Psoas muscle (tissue), 8 donors: ENCODE measurements around the gene CGB5. TPM values are rescaled to one million over a fixed set of nuclear protein-coding genes. Genes with fewer than 3 reads are reported as not detected.
"Not testable (repeated sequence)": the region's sequence is repeated elsewhere in the genome, so short reads cannot be mapped to it uniquely, and the experiment has no call there.

Source experiments
- ATAC-seq, 4 donors: fragments of 200-7000 bp; cut with Tn5 transposase; one replicate each; pipeline ENCODE4 v1.9.1; 2020; ENCODE audit warnings: moderate library complexity in 3 of 4, mild to moderate bottlenecking in 2 of 4
- DNase-seq, 2 donors: peaks; one replicate each; pipeline ENCODE4 v3.0.0-alpha.2; 2020
- H3K27ac ChIP-seq: fragments of 200-600 bp; one replicate; pipeline ENCODE4 v1.8.0; 2022
- H3K27me3 ChIP-seq, 3 donors: fragments of 200-600 bp in 1 of 3; one replicate each; pipeline versions ENCODE4 v1.6.1 to v1.8.0; 2013 to 2022; ENCODE audit warnings: low read length in 2 of 3, mild to moderate bottlenecking in 2 of 3, moderate library complexity in 1 of 3; ENCODE audit not compliant: insufficient read depth in 3 of 3
- H3K36me3 ChIP-seq, 2 donors: fragments of 200-600 bp in 1 of 2; one replicate each; pipeline versions ENCODE4 v1.6.1 to v1.8.0; 2013 to 2022; ENCODE audit warnings: low read depth in 1 of 2, mild to moderate bottlenecking in 1 of 2, moderate library complexity in 1 of 2; ENCODE audit not compliant: insufficient read depth in 1 of 2
- H3K4me1 ChIP-seq: fragments of 200-600 bp; one replicate; pipeline ENCODE4 v1.8.0; 2022
- H3K4me3 ChIP-seq: fragments of 200-600 bp; one replicate; pipeline ENCODE4 v1.8.0; 2022; ENCODE audit warnings: mild to moderate bottlenecking
- H3K9me3 ChIP-seq: fragments of 200-600 bp; one replicate; pipeline ENCODE4 v1.8.0; 2022
- WGBS, 3 donors: extraction: QIAGEN DNeasy Blood & Tissue Kit; methylation state at CpG; one replicate each; pipeline versions ENCODE4 v1.1.6 to v1.1.7; 2013; 5-methylcytosine and 5-hydroxymethylcytosine counted together
- intact Hi-C, 2 donors: fragments of 100-400 bp; cut with DNase I; formaldehyde crosslinking; loops; one replicate each; pipeline versions ENCODE4 v1.11.0 to v1.14.2; 2022
- polyA plus RNA-seq, 3 donors: library from polyadenylated mRNA; stranded (reverse); fragments of 200-250 nt; gene quantifications; one replicate each; pipeline ENCODE4 v1.2.3, GENCODE V29; 2013
- total RNA-seq, 4 donors: library from RNA; stranded (reverse); fragmentation: NEBNext Ultra II Directional in 2 of 4; extraction: Animal tissue kit (Norgen Biotek cat#: 25700) in 2 of 4; gene quantifications; one replicate each; pipeline versions ENCODE4 v1.2.1 to v1.2.4, GENCODE V29; 2021 to 2023
- TF ChIP-seq, protein P1 (sequence below): fragments of 200-600 bp; IDR thresholded peaks from one replicate; pipeline ENCODE4 v1.8.0; 2022; ENCODE audit warnings: antibody characterized with exemption
- donor health status: healthy with polysubstance abuse.
- donor health status: DM: no; HTN: no; CAD: no; lungs with moderate emphysema.
- donor health status: Bipolar disorder and iron deficiency.
- donor health status: healthy.
- donor health status: DM: yes; HTN: yes; CAD: no.
- donor health status: DM: no; HTN: no; CAD: no.
- donor health status: DM: no; HTN: no; CAD: no.
- donor health status: DM: yes; HTN: yes; CAD: no.

Gene CGB5
- total and polyA plus RNA-seq, 7 donors: 0.06 TPM; not detected in 6

DNA sequence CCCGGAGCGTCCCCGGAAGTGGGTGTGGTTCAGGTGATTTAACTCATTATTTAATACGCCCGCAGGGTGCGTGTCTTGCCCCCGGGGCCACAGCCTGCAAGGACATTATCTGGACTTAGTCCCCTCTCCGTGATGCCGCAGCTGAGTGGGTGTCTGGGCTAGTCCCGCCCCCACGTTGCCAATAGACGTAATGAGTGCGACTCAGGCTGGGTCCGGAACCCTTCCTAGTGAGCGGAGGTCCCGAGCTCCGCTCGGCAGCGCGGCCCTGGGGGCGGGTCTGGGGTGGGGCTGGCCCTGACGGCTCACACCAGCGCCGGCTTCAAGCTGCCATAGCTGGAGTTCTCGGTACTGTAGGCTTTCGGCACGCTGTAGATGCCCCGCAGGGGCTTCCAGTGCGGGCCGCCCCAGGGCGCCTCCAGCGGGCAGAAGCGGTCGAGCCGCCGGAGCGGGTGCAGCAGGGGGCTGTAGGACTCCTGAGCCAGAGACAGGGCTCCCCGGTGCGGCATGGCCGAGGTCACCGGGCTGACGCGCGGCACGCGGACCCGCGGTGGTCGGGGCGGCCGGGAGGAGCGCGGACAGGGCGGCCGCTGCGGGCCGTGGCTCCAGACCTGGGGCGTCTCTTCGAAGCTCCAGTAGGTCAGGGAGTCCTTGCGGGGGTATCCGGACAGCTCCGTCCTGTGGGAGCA, 25.8 kb upstream of the CGB5 start:
- DNase-seq: peak; percentile 62 to 80
- 0 to 1% (median 1%) methylated on average over 59 to 62 of the region's 62 CpGs for WGBS, 3 donors
- H3K4me3 ChIP-seq: peak overlapping the region; percentile 66
- H3K9me3 ChIP-seq: no peaks in the 10 kb centered on the region
- no peaks in the 10 kb centered on the region for H3K27me3 ChIP-seq
- TF ChIP-seq, protein P1, sequence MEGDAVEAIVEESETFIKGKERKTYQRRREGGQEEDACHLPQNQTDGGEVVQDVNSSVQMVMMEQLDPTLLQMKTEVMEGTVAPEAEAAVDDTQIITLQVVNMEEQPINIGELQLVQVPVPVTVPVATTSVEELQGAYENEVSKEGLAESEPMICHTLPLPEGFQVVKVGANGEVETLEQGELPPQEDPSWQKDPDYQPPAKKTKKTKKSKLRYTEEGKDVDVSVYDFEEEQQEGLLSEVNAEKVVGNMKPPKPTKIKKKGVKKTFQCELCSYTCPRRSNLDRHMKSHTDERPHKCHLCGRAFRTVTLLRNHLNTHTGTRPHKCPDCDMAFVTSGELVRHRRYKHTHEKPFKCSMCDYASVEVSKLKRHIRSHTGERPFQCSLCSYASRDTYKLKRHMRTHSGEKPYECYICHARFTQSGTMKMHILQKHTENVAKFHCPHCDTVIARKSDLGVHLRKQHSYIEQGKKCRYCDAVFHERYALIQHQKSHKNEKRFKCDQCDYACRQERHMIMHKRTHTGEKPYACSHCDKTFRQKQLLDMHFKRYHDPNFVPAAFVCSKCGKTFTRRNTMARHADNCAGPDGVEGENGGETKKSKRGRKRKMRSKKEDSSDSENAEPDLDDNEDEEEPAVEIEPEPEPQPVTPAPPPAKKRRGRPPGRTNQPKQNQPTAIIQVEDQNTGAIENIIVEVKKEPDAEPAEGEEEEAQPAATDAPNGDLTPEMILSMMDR: peak; percentile 50
- ATAC-seq: peak; percentile 71 to 78 (median 75)
- peaks cover 12 to 29% of the 10 kb centered on the region in 2 donors for H3K36me3 ChIP-seq
- H3K27ac ChIP-seq: no peak overlapping the region
- intact Hi-C loops: no loop called here
- peaks cover 7% of the 10 kb centered on the region for H3K4me1 ChIP-seq

- WGBS, 3 donors: 2 to 4% (median 4%) methylated on average over 42 to 50 of the region's 50 CpGs
- peak overlapping the region; percentile 66 for H3K4me3 ChIP-seq
- H3K27ac ChIP-seq, intact Hi-C loops, H3K27me3 ChIP-seq, H3K9me3 ChIP-seq, DNase-seq, H3K4me1 ChIP-seq: not testable (repeated sequence)
- peak; percentile 5 to 45 (median 18) for ATAC-seq
- H3K36me3 ChIP-seq: peaks cover 12 to 26% of the 10 kb centered on the region in 2 donors
Observed at GRCh38 chr19:49018388-49019241, 25.0 kb upstream of the CGB5 start.

GRCh38 chr19:49019242-49019932, 24.3 kb upstream of the CGB5 start:
- no peak overlapping the region for H3K27ac ChIP-seq
- no peaks in the 10 kb centered on the region for H3K27me3 ChIP-seq
- peak; percentile 74 to 89 (median 78) for ATAC-seq
- peaks cover 10 to 19% of the 10 kb centered on the region in 2 donors for H3K36me3 ChIP-seq
- no peaks in the 10 kb centered on the region for H3K9me3 ChIP-seq
- TF ChIP-seq, protein P1: no peak
- intact Hi-C loops: no loop called here
- H3K4me1 ChIP-seq: peaks cover 7% of the 10 kb centered on the region
- H3K4me3 ChIP-seq: peak overlapping the region; percentile 66
- DNase-seq: peak; percentile 68 to 90
- WGBS, 3 donors: 13 to 20% (median 14%) methylated on average over 38 to 41 of the region's 41 CpGs

DNA sequence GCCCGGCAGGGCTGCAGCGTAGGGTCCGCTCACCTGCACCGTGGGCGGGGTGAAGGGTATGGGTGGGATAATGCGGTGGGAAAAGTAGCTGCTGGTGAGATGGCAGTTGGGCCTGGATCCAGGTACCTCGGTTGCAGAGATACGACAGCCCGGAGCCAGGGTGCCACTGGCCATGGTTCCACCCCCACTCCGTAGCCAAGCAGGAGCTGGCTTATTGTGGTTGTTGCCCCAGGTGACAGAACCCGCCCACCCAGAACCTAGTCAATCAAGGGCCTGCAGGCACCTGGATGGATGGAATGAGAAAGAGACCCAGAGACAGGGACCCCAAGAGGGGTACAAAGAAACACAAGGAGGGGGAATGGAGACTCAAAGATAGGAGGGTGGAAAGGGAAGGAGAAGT, 23.3 kb upstream of the CGB5 start:
- Histone ChIP-seq H3K4me3 (no peak overlapping the region), H3K36me3 (peaks cover 2 to 10% of the 10 kb centered on the region in 2 donors), H3K27me3 (no peaks in the 10 kb centered on the region), H3K27ac (no peak overlapping the region), H3K9me3 (no peaks in the 10 kb centered on the region), H3K4me1 (peaks cover 7% of the 10 kb centered on the region)
- no peak for ATAC-seq
- intact Hi-C loops: no loop called here
- 76 to 79% (median 78%) methylated on average over 11 of the region's 11 CpGs for WGBS, 3 donors
- TF ChIP-seq, protein P1: no peak
- no peak for DNase-seq
